GM18868 (cell line): Measurements from ENCODE around the gene CCDC3.

Source experiments
- ATAC-seq: cut with Tn5 transposase; IDR thresholded peaks from one replicate; pipeline ENCODE4 v1.9.1; 2021; ENCODE audit warnings: mild to moderate bottlenecking, moderate library complexity; ENCODE audit not compliant: unreplicated experiment

Gene CCDC3

GRCh38 chr10:12965571-12965970, 35.9 kb downstream of the CCDC3 start:
- no peak for ATAC-seq

- ATAC-seq = no peak
Measured at GRCh38 chr10:12962556-12962955, 39.0 kb downstream of the CCDC3 start.

- ATAC-seq = no peak
Measured at GRCh38 chr10:12961416-12962205, 39.9 kb downstream of the CCDC3 start.

GRCh38 chr10:12960941-12961340, 40.6 kb downstream of the CCDC3 start:
- no peak for ATAC-seq

GRCh38 chr10:12960334-12960898, 41.1 kb downstream of the CCDC3 start:
- ATAC-seq = no peak

GRCh38 chr10:12958546-12959110, 42.9 kb downstream of the CCDC3 start:
- no peak for ATAC-seq

- no peak for ATAC-seq
Measured at GRCh38 chr10:12957081-12957480, 44.4 kb downstream of the CCDC3 start.

- ATAC-seq = no peak
Measured at GRCh38 chr10:12954866-12955265, 46.6 kb downstream of the CCDC3 start.

GRCh38 chr10:12950583-12951128, 50.9 kb downstream of the CCDC3 start:
- ATAC-seq = no peak

GRCh38 chr10:12949248-12949647, 52.3 kb downstream of the CCDC3 start:
- ATAC-seq = no peak

- ATAC-seq = no peak
Measured at GRCh38 chr10:12947741-12948140, 53.8 kb downstream of the CCDC3 start.

- ATAC-seq = no peak
Measured at GRCh38 chr10:12946372-12946771, 55.1 kb downstream of the CCDC3 start.

- no peak for ATAC-seq
Measured at GRCh38 chr10:12945690-12946359, 55.7 kb downstream of the CCDC3 start.

- no peak for ATAC-seq
Measured at GRCh38 chr10:12944931-12945330, 56.6 kb downstream of the CCDC3 start.

- ATAC-seq = no peak
Measured at GRCh38 chr10:12943425-12943824, 58.1 kb downstream of the CCDC3 start.

- ATAC-seq = no peak
Measured at GRCh38 chr10:12941966-12942365, 59.5 kb downstream of the CCDC3 start.

GRCh38 chr10:12940791-12941190, 60.7 kb downstream of the CCDC3 start:
- no peak for ATAC-seq

- ATAC-seq = no peak
Measured at GRCh38 chr10:12938271-12938670, 63.2 kb downstream of the CCDC3 start.

GRCh38 chr10:12937527-12937926, 64.0 kb downstream of the CCDC3 start:
- no peak for ATAC-seq

- no peak for ATAC-seq
Measured at GRCh38 chr10:12934777-12935176, 66.7 kb downstream of the CCDC3 start.

- no peak for ATAC-seq
Measured at GRCh38 chr10:12929381-12929780, 72.1 kb downstream of the CCDC3 start.
